Glomerular endothelial cell (primary cell): ENCODE measurements around the gene FAM83C. TPM values are rescaled to one million over a fixed set of nuclear protein-coding genes. Genes with fewer than 3 reads are reported as not detected.

ENCODE experiments used
- DNase-seq: peaks from one replicate; pipeline ENCODE4 v3.0.0-alpha.2; 2011; ENCODE audit warnings: low read depth, low spot score; ENCODE audit errors: extremely low read depth
- total RNA-seq: library from RNA; depleted of rRNA; stranded (reverse); fragments of >200 nt; gene quantifications from 2 replicates; pipeline ENCODE4 v1.2.3, GENCODE V29; 2015

FAM83C gene
- total RNA-seq, 1 donor from 2014 or later, result not detected

DNA sequence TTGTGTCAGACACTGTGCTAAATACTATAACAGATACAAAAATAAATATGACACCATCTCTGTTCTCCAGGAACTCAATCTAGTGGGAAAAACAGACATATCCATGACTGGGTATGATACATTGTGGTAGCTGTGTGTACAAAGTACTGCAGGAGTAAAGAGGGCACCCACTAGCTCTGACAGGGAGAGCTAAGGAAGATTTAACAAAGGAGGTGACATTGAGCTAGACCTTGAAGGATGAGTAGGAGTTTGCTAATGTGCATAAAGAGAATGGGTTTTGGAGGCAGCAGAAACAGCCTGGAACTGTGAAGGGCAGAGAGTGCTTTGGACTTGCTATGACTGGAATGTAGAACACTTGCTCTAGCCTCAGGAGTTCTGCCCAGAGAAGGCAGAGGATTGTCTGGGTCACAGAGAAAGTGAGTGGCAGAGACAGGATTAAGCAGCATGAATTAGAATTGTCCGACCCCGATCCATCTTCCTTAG lies 51.4 kb downstream of the FAM83C start:
- no peak for DNase-seq

DNA sequence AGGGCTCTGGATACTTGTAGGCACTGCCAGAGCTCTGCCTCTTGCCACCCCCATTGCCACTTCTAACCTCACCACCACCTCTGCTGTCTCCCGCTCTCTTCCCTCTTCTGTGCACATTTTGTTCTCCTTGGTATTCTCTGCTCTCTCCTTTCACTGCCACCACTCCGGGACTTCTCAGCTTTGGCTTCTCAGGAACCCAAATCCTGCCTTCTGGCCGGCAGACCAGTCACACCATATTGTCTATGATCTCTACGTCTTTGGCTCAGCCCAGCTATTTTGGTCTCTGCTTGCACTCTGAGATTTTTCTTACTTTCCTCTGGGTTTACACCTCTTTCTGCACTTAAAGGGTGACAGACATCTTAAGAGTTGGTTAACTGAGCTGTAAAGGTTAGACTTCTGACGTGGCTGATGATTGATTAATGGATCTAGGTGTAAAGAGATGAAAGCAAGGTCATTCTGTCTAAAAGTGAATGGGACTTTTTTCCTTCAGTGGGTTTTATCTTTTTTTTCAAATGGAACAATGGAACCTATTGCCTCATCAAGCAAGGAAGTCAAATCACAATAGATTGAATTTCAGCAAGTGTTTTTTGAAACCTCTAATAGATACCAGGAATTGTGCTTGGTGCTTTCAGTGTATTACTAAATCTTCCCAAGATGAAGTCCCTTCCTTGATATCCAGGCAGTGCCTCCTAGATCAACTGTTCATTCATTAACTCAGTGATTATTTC lies 52.0 kb downstream of the FAM83C start:
- DNase-seq, result no peak

DNA sequence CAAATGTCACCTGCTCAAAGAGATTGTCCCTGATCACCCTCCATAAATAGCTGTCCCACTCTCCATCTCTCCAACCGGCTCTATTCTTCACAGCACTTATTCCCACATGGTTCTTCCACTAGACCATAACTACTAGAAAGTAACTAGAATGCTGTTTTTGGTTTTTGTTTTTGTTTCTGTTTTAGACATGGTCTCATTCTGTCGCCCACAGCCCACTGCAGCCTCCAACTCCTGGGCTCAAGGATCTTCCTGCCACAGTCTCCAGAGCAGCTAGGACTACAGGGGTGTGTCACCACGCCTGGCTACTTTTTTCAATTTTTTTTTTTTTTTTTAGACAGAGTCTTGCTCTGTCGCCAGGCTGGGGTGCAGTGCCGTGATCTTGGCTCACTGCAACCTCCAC lies 53.5 kb downstream of the FAM83C start:
- DNase-seq, result no peak

DNA sequence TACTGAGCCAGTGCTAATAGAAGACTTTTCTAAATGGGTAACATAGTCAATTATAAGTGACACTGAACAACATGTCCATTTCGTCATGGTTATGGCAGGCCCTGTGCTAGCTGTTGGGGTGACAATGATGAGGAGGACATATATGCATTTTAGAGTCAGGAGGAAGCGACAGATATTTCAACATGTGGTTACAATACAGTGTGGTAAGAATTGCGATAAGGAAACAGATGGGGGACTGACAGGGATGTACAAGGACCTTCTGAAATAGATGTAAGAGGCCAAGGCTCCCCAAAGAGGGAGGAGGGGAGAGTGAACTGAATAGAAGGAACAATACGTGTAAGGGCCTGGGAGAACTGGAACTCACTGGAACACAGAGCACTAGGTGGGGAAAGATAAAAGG lies 54.1 kb downstream of the FAM83C start:
- DNase-seq, result no peak

DNA sequence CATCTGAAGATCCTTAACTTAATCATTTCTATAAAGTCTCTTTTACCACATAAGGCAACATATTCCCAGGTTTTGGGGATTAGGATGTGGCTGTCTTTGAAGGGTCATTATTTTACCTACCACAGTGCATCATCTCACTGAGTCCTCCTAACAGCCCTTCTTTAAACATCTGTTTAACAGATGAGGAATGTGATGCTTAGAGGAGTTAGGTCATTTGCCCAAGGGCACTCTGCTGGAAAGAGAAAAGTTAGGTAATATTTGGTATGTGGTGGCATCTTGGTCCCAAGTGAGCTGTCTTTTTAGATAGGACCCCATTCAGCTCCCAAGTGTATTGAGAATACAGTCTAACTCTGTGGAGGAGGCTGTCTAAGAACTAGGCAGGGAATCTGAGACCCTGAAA lies 54.7 kb downstream of the FAM83C start:
- no peak for DNase-seq

DNA sequence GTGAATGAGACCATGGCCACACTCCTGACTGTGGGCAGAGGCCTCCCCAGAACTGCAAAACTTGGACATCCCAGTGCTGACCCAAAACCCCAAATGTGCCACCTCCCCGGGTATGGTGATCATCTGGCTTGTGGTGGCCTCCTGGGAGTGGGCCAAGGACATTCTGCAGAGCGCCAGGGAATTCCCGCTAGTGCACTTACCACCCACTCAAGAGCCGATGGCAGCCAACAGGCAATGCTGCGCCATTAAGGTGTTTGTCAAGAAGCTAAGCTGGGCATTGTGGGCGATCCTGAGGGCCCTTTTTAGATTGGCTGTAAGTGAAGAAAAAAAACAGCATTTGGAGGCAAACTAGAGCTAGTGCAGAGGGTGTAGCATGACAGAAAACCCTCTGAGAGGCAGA lies 56.3 kb downstream of the FAM83C start:
- no peak for DNase-seq

Other genes with a start within 250 kb of the FAM83C start
- gene TRPC4AP, start 199.6 kb downstream of the FAM83C start, total RNA-seq, result 94.3 and 104 TPM in 2 replicates
- 39.3 and 59.3 TPM in 2 replicates for gene EDEM2, start 145.1 kb downstream of the FAM83C start, total RNA-seq
- 92.8 and 185 TPM in 2 replicates for gene PROCR, start 120.4 kb downstream of the FAM83C start, total RNA-seq
- gene MMP24, start 65.7 kb downstream of the FAM83C start, total RNA-seq, result 0.88 and 6.5 TPM in 2 replicates
- gene MMP24OS, start 14.3 kb downstream of the FAM83C start, total RNA-seq, result 24.0 and 31.4 TPM in 2 replicates
- gene EIF6, start 7.7 kb downstream of the FAM83C start, total RNA-seq, result 169 and 200 TPM in 2 replicates
- 26.0 and 36.2 TPM in 2 replicates for gene UQCC1, start 119.5 kb upstream of the FAM83C start, total RNA-seq
- 0.53 and 6.1 TPM in 2 replicates for gene GDF5, start 145.8 kb upstream of the FAM83C start, total RNA-seq
- gene CEP250, start 163.2 kb upstream of the FAM83C start, total RNA-seq, result 31.6 and 32.0 TPM in 2 replicates
- not detected in 2 replicates for gene C20orf173, start 237.2 kb upstream of the FAM83C start, total RNA-seq
- gene ERGIC3, start 249.7 kb upstream of the FAM83C start, total RNA-seq, result 170 and 258 TPM in 2 replicates